IgD-negative memory B cell (primary cell): ENCODE data around the gene FIGN. TPM values are rescaled to one million over a fixed set of nuclear protein-coding genes. Genes with fewer than 3 reads are reported as not detected.

Source experiments
- H3K27ac Mint-ChIP-seq, 3 donors: one replicate each; pipeline ENCODE4 v1.8.0; 2020 to 2022; ENCODE audit warnings: mild to moderate bottlenecking in 3 of 3, mixed read lengths in 3 of 3, moderate library complexity in 1 of 3
- H3K27me3 Mint-ChIP-seq: one replicate; pipeline ENCODE4 v1.8.0; 2021; ENCODE audit warnings: mixed read lengths
- H3K36me3 Mint-ChIP-seq: one replicate; pipeline ENCODE4 v1.8.0; 2020; ENCODE audit warnings: mild to moderate bottlenecking, mixed read lengths
- H3K4me1 Mint-ChIP-seq, 3 donors: one replicate each; pipeline ENCODE4 v1.8.0; 2020 to 2022; ENCODE audit warnings: mixed read lengths in 3 of 3, mild to moderate bottlenecking in 1 of 3
- H3K4me3 Mint-ChIP-seq, 4 donors: one replicate each; pipeline ENCODE4 v1.8.0; 2020 to 2022; ENCODE audit warnings: mild to moderate bottlenecking in 4 of 4, mixed read lengths in 4 of 4, moderate library complexity in 3 of 4
- H3K9me3 Mint-ChIP-seq, 3 donors: one replicate each; pipeline ENCODE4 v1.8.0; 2020 to 2021; ENCODE audit warnings: mixed read lengths in 3 of 3, mild to moderate bottlenecking in 1 of 3
- polyA plus RNA-seq: library from polyadenylated mRNA; unstranded; fragments of 300-500 nt; fragmentation: Illumina TruSeq; gene quantifications from one replicate; pipeline ENCODE4 v1.2.3, GENCODE V29; 2021

FIGN gene
- polyA plus RNA-seq, 1 donor from 2014 or later, result not detected

DNA sequence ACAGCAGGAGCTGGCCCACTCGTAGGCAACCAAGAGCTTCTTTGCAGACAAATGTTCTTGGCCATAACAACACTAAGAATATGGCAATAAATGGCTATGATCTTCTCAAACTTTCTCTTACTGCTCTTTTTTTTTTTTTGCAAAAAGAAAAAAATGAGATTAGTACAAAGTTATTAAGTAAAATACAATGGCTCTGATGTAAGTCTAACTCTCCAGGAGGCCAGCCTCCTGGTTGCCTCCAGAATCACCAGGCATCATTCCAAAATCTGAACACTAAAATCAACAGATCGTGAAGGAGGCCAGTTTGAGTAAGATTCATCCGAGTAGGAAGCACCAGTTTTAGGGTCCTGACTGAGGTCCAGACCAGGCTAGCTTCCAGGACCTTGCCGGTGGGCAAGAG lies 20.8 kb upstream of the FIGN start:
- no peaks in the 10 kb centered on the region for H3K4me1 Mint-ChIP-seq
- H3K27me3 Mint-ChIP-seq, result no peaks in the 10 kb centered on the region
- H3K36me3 Mint-ChIP-seq, result no peaks in the 10 kb centered on the region
- peaks cover 0 to 3% (median 0%) of the 10 kb centered on the region in 3 donors for H3K9me3 Mint-ChIP-seq
- H3K4me3 Mint-ChIP-seq, result no peak overlapping the region
- no peak overlapping the region for H3K27ac Mint-ChIP-seq

DNA sequence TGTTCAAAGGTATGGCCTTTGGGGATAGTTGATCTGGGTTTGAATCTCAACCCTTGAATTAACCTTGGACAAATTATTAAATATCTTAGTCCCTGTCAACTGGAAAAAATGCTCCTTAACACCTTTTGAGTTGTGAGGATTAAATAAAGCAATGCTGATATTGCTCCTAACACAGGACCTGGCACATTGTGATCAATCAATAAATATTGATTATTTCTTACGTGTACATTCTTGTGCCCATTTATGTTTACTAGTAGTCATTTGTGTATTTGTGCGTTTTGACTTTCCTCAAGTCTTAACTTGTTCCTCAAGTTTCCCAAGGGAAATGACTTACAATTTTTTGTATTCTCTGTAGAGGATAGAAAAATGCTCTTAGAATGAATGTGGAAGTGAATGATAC lies 19.6 kb upstream of the FIGN start:
- H3K9me3 Mint-ChIP-seq, result peaks cover 0 to 4% (median 0%) of the 10 kb centered on the region in 3 donors
- no peaks in the 10 kb centered on the region for H3K4me1 Mint-ChIP-seq
- H3K27me3 Mint-ChIP-seq, result no peaks in the 10 kb centered on the region
- no peak overlapping the region for H3K4me3 Mint-ChIP-seq
- peaks cover 1% of the 10 kb centered on the region for H3K36me3 Mint-ChIP-seq
- H3K27ac Mint-ChIP-seq, result no peak overlapping the region

DNA sequence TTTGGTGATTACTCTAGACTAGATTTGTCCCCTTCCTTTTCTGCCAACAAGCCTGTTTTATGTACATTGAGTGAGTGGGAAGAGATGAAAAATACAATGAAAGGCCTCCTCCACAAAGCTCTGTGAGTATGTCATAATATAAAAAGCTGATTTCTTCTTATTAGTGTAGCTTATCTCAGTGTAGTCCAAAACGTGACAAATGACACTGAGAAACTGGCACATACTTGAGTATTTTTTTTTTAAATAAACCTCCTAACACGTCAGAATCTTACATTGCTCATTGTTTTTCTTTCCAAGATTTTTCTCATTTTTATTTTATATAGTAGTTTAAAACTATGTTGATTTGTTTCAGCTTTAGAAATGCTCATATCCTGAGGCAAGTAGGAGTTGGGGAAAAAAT lies 17.9 kb upstream of the FIGN start:
- Mint-ChIP-seq H3K36me3 (peaks cover 2% of the 10 kb centered on the region), H3K27ac (no peak overlapping the region), H3K27me3 (no peaks in the 10 kb centered on the region), H3K4me3 (no peak overlapping the region), H3K4me1 (no peaks in the 10 kb centered on the region), H3K9me3 (peaks cover 0 to 4% (median 0%) of the 10 kb centered on the region in 3 donors)

DNA sequence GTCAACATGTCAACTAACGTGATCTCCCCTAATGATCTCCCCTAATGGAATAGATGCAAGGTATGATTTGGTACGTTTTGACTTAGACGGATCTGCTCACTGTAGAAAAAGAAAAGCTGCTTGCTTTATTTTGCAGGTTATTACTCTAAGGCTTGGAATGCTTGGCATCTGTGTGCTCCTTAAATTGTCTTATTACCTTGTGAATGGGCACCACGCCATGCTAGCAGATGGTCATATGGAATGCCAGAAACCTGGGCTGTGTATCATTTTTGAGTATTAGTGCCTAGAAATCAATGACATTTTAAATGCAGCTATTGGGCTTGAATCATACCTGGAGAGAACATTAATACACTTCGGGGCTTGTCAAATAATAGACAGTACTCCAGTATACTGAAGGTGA lies 16.5 kb upstream of the FIGN start:
- Mint-ChIP-seq H3K27ac (no peak overlapping the region), H3K36me3 (peaks cover 2% of the 10 kb centered on the region), H3K4me3 (no peak overlapping the region), H3K4me1 (no peaks in the 10 kb centered on the region), H3K27me3 (no peaks in the 10 kb centered on the region), H3K9me3 (peaks cover 0 to 2% (median 0%) of the 10 kb centered on the region in 3 donors)

DNA sequence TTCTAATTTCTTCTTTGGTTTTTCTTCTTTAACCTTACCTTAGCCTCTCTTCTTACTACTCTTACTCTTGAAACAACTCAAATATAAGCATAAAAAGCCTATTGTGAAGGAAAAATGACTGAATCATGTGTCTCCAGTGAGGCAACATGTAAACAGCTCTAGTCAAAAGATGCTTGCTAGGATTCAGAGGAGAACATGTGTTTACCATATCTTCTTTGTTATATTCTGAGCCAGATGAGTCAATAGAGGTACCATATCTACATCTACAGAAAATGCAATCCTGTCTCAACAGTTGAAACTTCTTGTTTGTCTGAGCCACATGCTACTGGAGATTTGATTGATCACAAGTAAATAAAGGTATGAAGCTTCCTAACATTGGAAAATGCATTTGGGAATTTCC lies 15.9 kb upstream of the FIGN start:
- Mint-ChIP-seq H3K27me3 (no peaks in the 10 kb centered on the region), H3K4me1 (no peaks in the 10 kb centered on the region), H3K27ac (no peak overlapping the region), H3K36me3 (peaks cover 2% of the 10 kb centered on the region), H3K9me3 (peaks cover 0 to 2% (median 0%) of the 10 kb centered on the region in 3 donors), H3K4me3 (no peak overlapping the region)

DNA sequence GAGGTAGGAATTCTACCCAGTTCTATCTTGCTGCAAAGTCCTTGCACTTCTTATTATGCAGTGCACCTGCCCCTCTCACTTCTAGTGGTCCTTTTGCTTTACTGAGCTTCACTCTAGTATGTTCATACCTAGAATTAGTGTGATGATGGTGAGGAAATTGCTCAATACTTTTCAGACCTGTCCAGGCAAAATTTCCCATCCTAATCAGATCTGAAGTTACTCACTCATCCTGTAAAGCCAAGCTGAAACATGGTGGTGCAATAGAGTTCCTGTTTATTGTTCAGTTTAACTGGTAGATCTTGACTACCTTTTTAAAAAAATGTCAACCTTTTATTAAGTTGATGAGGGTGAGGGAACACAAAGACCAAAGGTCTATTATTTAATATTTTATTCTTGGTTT lies 12.6 kb upstream of the FIGN start:
- no peak overlapping the region for H3K27ac Mint-ChIP-seq
- H3K4me1 Mint-ChIP-seq, result no peaks in the 10 kb centered on the region
- no peak overlapping the region for H3K4me3 Mint-ChIP-seq
- H3K9me3 Mint-ChIP-seq, result peaks cover 0 to 4% (median 4%) of the 10 kb centered on the region in 3 donors
- peaks cover 2% of the 10 kb centered on the region for H3K36me3 Mint-ChIP-seq
- no peaks in the 10 kb centered on the region for H3K27me3 Mint-ChIP-seq

DNA sequence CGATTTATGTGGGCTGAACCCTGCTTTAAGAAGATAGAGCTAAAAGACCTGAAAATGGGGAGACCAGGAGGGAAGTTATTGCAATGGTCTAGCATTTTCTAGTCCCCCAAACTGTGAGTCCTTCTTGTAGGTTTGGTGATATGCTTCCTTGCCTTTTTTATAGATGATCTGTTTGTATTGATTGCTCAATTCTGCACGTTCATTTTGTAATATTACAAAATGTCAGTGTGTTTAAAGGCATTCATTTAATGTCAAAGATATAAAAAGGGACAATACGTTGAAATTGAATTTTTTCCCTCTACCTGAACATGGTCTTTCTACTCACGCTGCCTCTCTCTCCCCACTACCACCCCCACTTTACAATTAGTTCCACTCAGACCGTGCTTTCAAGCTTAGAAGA lies 5.6 kb upstream of the FIGN start:
- Mint-ChIP-seq H3K27ac (no peak overlapping the region), H3K4me1 (peaks cover 0 to 2% (median 0%) of the 10 kb centered on the region in 3 donors), H3K9me3 (peaks cover 2 to 7% (median 2%) of the 10 kb centered on the region in 3 donors), H3K27me3 (peaks cover 5% of the 10 kb centered on the region), H3K36me3 (peaks cover 2% of the 10 kb centered on the region), H3K4me3 (no peak overlapping the region)

DNA sequence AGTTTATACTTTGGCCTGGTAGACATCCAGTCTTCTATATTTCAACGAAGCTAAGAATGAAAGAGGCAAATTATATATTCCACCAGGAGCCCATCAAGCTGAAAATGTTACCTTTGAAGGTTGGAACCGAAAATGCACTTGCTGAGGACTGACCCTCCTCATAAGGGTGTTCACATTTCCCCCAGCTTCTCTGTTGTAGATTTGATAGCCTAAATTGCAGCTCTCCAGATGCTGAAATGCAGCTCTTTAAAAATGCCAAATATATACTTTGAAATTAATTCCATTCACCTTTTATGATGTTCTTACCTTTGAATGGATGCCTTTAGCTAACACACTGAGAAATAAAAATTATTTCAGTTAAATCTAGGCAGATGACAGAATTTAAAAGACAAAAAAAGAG lies 1.8 kb upstream of the FIGN start:
- H3K4me3 Mint-ChIP-seq, result no peak overlapping the region
- peaks cover 2% of the 10 kb centered on the region for H3K36me3 Mint-ChIP-seq
- H3K27me3 Mint-ChIP-seq, result peaks cover 15% of the 10 kb centered on the region
- H3K9me3 Mint-ChIP-seq, result peaks cover 0 to 3% (median 2%) of the 10 kb centered on the region in 3 donors
- no peak overlapping the region for H3K27ac Mint-ChIP-seq
- peaks cover 0 to 3% (median 2%) of the 10 kb centered on the region in 3 donors for H3K4me1 Mint-ChIP-seq

DNA sequence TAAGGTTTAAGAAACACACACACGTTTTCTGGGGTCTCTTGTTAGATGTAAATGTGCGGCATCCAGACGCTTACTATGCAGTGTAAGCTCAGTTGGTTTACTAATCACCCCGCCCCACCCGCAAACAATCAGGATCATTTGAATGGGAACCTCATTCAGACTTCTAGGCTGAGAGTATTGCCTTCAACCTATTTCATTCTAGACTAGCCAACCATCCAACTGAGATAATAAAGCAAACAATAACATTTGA lies 1.3 kb upstream of the FIGN start:
- Mint-ChIP-seq H3K4me3 (no peak overlapping the region), H3K4me1 (peaks cover 0 to 3% (median 2%) of the 10 kb centered on the region in 3 donors), H3K27ac (no peak overlapping the region), H3K9me3 (peaks cover 0 to 3% (median 2%) of the 10 kb centered on the region in 3 donors), H3K27me3 (peaks cover 15% of the 10 kb centered on the region), H3K36me3 (peaks cover 2% of the 10 kb centered on the region)

DNA sequence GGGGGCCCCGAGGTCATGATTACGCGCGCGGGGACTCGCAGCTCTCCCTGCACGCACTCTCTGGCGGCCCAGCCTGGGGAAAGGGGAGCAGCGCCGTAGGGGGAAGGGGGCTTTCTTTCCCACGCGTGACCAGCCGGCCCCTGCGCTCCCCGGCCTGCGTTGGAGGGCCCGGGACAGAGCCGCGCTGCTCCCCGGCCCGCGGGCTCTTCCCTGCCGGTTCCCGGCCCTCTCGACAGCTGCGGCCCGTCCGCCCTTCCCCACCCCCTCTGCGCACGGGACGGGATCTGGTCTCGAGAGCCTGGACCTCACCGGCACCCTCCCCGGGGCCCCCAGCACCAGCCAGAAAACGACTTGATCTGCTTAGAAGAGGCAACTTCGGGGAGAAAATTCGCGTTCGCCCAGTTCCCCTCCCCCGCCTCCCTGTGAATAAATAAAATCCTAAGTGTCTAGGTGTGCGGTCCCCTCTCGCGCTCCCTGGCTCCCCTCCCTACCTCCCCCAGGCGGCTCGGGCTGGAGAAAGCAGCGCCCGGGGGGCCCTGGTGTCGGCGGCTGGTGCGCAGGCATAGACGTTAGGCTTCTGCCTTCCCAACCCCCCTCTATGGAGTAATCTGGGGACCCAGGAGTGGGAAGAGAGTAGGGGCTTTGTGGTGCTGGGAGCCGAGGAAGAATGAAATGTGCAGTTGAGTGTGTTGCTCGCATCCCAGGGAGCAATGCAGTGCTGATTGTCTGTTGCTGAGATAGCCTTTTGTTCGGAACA lies 803 bp upstream of the FIGN start:
- no peak overlapping the region for H3K4me3 Mint-ChIP-seq

DNA sequence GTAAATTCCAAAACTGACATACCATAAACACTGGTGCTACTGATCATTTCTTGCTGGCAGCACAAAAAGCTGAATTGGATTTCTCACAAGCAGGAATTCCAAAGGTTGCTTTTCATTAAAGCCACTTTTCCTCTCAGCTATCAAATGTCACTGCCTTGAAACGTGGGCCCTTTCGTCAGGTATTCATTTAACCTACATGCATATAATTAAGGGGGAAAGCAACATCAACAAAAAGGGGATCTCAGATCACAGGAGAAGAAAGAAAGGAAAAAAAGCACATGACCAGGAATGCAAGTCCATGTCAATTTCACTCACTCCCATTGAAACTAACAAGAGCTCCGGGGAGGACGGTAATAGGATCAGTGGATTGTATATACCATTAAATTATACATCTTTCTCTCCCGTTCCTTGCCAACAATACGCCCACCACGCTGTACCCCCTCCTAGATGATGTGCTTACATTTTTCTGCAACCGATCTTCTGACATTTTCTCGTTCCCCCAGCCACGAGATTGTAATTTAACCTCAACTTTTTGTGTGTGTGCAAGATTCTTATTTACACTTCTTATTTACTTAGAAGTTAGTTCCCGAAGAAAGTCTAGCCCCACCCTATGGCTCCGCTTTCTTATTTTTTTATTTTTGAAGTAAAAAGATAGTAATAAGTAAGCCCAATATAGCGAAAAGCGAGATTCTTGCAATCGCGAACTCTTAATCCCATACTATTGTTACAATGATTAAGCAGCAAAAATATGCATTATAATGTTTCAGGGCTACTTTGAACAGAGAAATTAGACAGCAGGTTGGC lies 725 bp downstream of the FIGN start:
- H3K9me3 Mint-ChIP-seq, result peaks cover 0 to 3% (median 2%) of the 10 kb centered on the region in 3 donors
- H3K4me1 Mint-ChIP-seq, result peaks cover 0 to 3% (median 0%) of the 10 kb centered on the region in 3 donors
- no peak overlapping the region for H3K4me3 Mint-ChIP-seq
- no peaks in the 10 kb centered on the region for H3K36me3 Mint-ChIP-seq
- H3K27me3 Mint-ChIP-seq, result peaks cover 15% of the 10 kb centered on the region
- no peak overlapping the region for H3K27ac Mint-ChIP-seq

More for the DNA sequence above, 803 bp upstream of the FIGN start:
- Mint-ChIP-seq H3K27ac (no peak overlapping the region), H3K27me3 (peaks cover 15% of the 10 kb centered on the region), H3K36me3 (peaks cover 1% of the 10 kb centered on the region), H3K9me3 (peaks cover 0 to 3% (median 2%) of the 10 kb centered on the region in 3 donors), H3K4me1 (peaks cover 0 to 3% (median 2%) of the 10 kb centered on the region in 3 donors)

DNA sequence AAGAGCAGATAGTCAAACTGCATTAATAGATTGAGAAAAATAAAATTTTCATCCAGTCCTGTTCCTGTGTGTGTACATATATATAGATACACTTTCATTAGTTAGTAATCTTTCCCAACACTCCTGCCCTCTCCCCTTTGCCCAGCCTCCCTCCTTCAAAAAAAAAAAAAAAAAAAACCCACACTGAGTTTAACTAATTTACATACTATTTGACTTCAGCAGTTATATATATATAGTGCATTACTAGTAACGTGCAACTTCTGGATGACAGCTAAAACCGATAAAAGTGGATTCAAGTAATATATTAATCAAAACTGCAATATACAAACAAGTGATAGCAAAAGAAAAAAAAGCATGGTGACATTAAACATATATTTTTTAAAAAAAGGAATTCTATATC lies 1.4 kb downstream of the FIGN start:
- peaks cover 0 to 3% (median under 1%) of the 10 kb centered on the region in 3 donors for H3K9me3 Mint-ChIP-seq
- H3K27me3 Mint-ChIP-seq, result peaks cover 15% of the 10 kb centered on the region
- peaks cover 0 to 3% (median 0%) of the 10 kb centered on the region in 3 donors for H3K4me1 Mint-ChIP-seq
- no peaks in the 10 kb centered on the region for H3K36me3 Mint-ChIP-seq
- no peak overlapping the region for H3K4me3 Mint-ChIP-seq
- no peak overlapping the region for H3K27ac Mint-ChIP-seq

DNA sequence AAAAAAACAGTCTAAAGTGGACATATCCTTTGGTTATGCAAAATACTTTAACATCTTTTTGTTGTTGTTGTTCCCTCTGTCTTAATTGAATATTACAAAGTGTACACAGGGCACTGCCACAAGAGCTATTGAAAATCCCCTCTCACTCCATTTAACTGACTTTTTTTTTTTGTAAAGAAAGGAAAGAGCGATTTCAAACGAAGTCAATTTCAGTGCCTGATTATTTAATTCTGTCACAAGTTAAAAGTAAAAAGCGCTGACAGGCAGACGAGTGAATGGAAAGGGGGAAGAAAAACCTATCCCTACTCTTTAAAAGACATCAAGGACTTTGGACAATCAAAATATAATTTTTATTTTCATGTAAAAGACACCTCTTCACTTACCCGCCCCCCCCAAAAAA lies 1.9 kb downstream of the FIGN start:
- Mint-ChIP-seq H3K4me3 (no peak overlapping the region), H3K36me3 (no peaks in the 10 kb centered on the region), H3K27ac (no peak overlapping the region)

DNA sequence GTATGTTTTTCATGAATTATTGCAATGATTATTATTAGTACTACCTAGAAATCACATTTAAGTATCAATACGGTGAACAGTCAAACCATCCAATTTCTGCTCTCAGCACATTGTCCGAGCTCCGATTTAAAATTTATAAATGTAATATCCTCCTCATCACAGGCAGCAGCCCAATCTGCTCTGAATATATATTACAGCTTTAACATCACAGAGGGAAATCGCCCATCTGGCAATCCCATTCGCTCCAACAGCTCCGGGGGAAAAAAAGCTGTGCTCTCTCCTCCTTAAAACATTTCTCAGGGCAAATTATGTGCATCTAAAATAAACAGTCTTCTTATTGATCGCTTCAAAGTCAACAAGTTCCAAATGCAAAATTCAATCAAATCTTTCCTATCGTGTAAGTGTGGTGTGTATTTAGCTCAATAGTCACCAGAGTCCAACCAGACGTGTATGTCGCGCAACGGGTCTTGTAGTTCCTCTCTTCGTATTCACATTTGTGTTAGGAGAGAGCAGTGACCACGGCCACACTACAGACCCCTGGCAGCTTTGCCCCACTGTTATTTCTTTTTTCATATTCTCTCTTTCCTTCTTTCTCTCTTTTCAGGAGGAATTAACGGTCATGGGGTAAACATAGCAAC lies 2.4 kb downstream of the FIGN start:
- Mint-ChIP-seq H3K27me3 (peaks cover 15% of the 10 kb centered on the region), H3K4me3 (no peak overlapping the region), H3K9me3 (peaks cover 0 to 3% (median 0%) of the 10 kb centered on the region in 3 donors), H3K36me3 (no peaks in the 10 kb centered on the region), H3K27ac (no peak overlapping the region), H3K4me1 (peaks cover 0 to 3% (median 0%) of the 10 kb centered on the region in 3 donors)

More for the DNA sequence above, 1.9 kb downstream of the FIGN start:
- Mint-ChIP-seq H3K27me3 (peaks cover 15% of the 10 kb centered on the region), H3K9me3 (peaks cover 0 to 3% (median 0%) of the 10 kb centered on the region in 3 donors), H3K4me1 (peaks cover 0 to 3% (median 0%) of the 10 kb centered on the region in 3 donors)

DNA sequence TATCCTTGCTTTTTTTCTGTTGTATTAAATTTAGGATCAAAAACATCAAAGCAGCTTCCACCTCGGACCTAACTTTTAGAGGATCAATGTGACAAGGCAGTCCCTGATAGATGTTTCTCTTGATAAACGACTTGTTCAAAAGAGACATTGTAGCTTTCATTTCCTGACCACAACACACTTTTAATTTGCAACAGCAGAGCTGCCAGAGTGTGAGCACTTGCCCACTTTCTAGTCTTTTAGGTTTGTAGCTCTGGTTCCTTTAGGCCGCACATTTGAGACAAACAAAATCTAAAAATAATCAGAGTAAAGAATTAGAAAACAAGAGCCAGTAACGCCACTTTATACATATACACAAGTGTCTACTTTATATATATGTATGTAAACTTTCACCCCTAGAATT lies 3.1 kb downstream of the FIGN start:
- no peaks in the 10 kb centered on the region for H3K36me3 Mint-ChIP-seq
- no peak overlapping the region for H3K27ac Mint-ChIP-seq
- H3K4me1 Mint-ChIP-seq, result peaks cover 0 to 3% (median 0%) of the 10 kb centered on the region in 3 donors
- peaks cover 15% of the 10 kb centered on the region for H3K27me3 Mint-ChIP-seq
- no peak overlapping the region for H3K4me3 Mint-ChIP-seq
- peaks cover 0 to 3% (median 0%) of the 10 kb centered on the region in 3 donors for H3K9me3 Mint-ChIP-seq
